Ramos (cell line): ENCODE data around the gene MMP23B.
"Not testable (repeated sequence)": the region's sequence is repeated elsewhere in the genome, so short reads cannot be mapped to it uniquely, and the experiment has no call there.

Experiments
- in situ Hi-C: fragments of 300-500 bp; cut with MboI; formaldehyde crosslinking; loops from one replicate; pipeline ENCODE4 v1.14.3; 2022; ENCODE audit warnings: low sequenced_read_pairs; ENCODE audit not compliant: unreplicated experiment

MMP23B gene

GRCh38 chr1:1631782-1632420, at the start of gene MMP23B:
MMP23B (plus strand) TSS chr1:1632173; CDS start chr1:1632219, 46 bp downstream.
- in situ Hi-C loops: no loop called here

- in situ Hi-C loops: no loop called here
Observed at GRCh38 chr1:1582585-1583346, 49.2 kb upstream of the MMP23B start.

GRCh38 chr1:1583347-1584010, 48.5 kb upstream of the MMP23B start:
- in situ Hi-C loops: no loop called here

GRCh38 chr1:1591452-1591851, 40.5 kb upstream of the MMP23B start:
- in situ Hi-C loops: no loop called here

- in situ Hi-C loops: no loop called here
Observed at GRCh38 chr1:1593834-1594601, 38.0 kb upstream of the MMP23B start.

- in situ Hi-C loops: no loop called here
Observed at GRCh38 chr1:1594602-1595260, 37.2 kb upstream of the MMP23B start.

GRCh38 chr1:1595341-1595740, 36.6 kb upstream of the MMP23B start:
- in situ Hi-C loops: not testable (repeated sequence)

- in situ Hi-C loops: no loop called here
Observed at GRCh38 chr1:1596493-1597274, 35.3 kb upstream of the MMP23B start.

GRCh38 chr1:1597275-1597930, 34.6 kb upstream of the MMP23B start:
- in situ Hi-C loops: no loop called here

GRCh38 chr1:1598051-1598719, 33.8 kb upstream of the MMP23B start:
- in situ Hi-C loops: no loop called here

- in situ Hi-C loops: no loop called here
Observed at GRCh38 chr1:1598720-1599029, 33.3 kb upstream of the MMP23B start.

- in situ Hi-C loops: no loop called here
Observed at GRCh38 chr1:1599030-1599934, 32.7 kb upstream of the MMP23B start.

GRCh38 chr1:1599935-1600860, 31.8 kb upstream of the MMP23B start, which contains the start of gene FNDC10:
FNDC10 (minus strand) TSS chr1:1600135; CDS start chr1:1600015, 120 bp downstream.
- in situ Hi-C loops: loop anchor here (25.0 kb wide), 1 partner anchor 787 kb away; the partner anchor contains the start of genes MORN1 and RER1

GRCh38 chr1:1600861-1601563, 31.0 kb upstream of the MMP23B start:
- in situ Hi-C loops: loop anchor here (25.0 kb wide), 1 partner anchor 786 kb away; the partner anchor contains the start of genes MORN1 and RER1

- in situ Hi-C loops: loop anchor here (25.0 kb wide), 1 partner anchor 786 kb away; the partner anchor contains the start of genes MORN1 and RER1
Observed at GRCh38 chr1:1601564-1602303, 30.2 kb upstream of the MMP23B start.
